Stimulated activated CD8-positive, alpha-beta memory T cell treated with anti-CD3 and anti-CD28 coated beads, Interleukin-2, amount 100 ng/mL, for 48 hours (primary cell): Measurements from ENCODE around the gene DSE.
A peak's percentile ranks its signal among the peaks of the same experiment; 100 is the strongest.

Source experiments
- DNase-seq, 2 donors: peaks; one replicate each; pipeline ENCODE4 v3.0.0-alpha.2; 2020; ENCODE audit warnings: low read depth in 2 of 2

The DSE gene

GRCh38 chr6:116446399-116446798 lies 75.7 kb downstream of the DSE start:
- DNase-seq = no peak

- no peak for DNase-seq
These were observed 76.3 kb downstream of the DSE start for GRCh38 chr6:116447052-116447451.

- DNase-seq = no peak
These were observed 76.8 kb downstream of the DSE start for GRCh38 chr6:116447496-116448011.

GRCh38 chr6:116449565-116449964 lies 78.8 kb downstream of the DSE start:
- no peak for DNase-seq

GRCh38 chr6:116450185-116450710 lies 79.5 kb downstream of the DSE start:
- no peak for DNase-seq

- no peak for DNase-seq
These were observed 80.3 kb downstream of the DSE start for GRCh38 chr6:116450769-116451740.

- no peak for DNase-seq
These were observed 81.2 kb downstream of the DSE start for GRCh38 chr6:116451916-116452315.

- DNase-seq = no peak
These were observed 81.8 kb downstream of the DSE start for GRCh38 chr6:116452531-116452930.

- no peak for DNase-seq
These were observed 85.4 kb downstream of the DSE start for GRCh38 chr6:116456106-116456505.

- DNase-seq = no peak
These were observed 86.2 kb downstream of the DSE start for GRCh38 chr6:116456927-116457326.

GRCh38 chr6:116458264-116458663 lies 87.5 kb downstream of the DSE start:
- no peak for DNase-seq

- no peak for DNase-seq
These were observed 89.2 kb downstream of the DSE start for GRCh38 chr6:116459927-116460326.

GRCh38 chr6:116461331-116461931 lies 90.7 kb downstream of the DSE start, which contains the start of gene CALHM6:
CALHM6 (plus strand) TSS chr6:116461375; CDS start chr6:116461930, 555 bp downstream.
- DNase-seq = no peak

GRCh38 chr6:116461932-116462885 lies 91.5 kb downstream of the DSE start:
- peak; percentile 26 to 44 for DNase-seq

GRCh38 chr6:116463301-116463700 lies 92.6 kb downstream of the DSE start:
- DNase-seq = no peak

GRCh38 chr6:116465246-116465645 lies 94.5 kb downstream of the DSE start:
- no peak for DNase-seq

GRCh38 chr6:116467096-116467495 lies 96.3 kb downstream of the DSE start:
- DNase-seq = no peak

- no peak for DNase-seq
These were observed 96.8 kb downstream of the DSE start for GRCh38 chr6:116467514-116467913.

GRCh38 chr6:116468293-116468692 lies 97.5 kb downstream of the DSE start:
- DNase-seq = no peak

- no peak for DNase-seq
These were observed 100.8 kb downstream of the DSE start for GRCh38 chr6:116471531-116471930.

GRCh38 chr6:116472706-116473105 lies 102.0 kb downstream of the DSE start:
- no peak for DNase-seq
